LNCAP (cell line): ENCODE data around the gene TH.

Source experiments
- CTCF ChIP-seq: fragments of 450-650 bp; IDR thresholded peaks from 2 replicates; pipeline ENCODE4 v1.5.1; 2017; ENCODE audit warnings: mild to moderate bottlenecking

Gene TH

GRCh38 chr11:2130881-2131352 is 40.7 kb downstream of the TH start:
- TF ChIP-seq CTCF, result no peak

GRCh38 chr11:2129699-2130366 is 41.8 kb downstream of the TH start:
- TF ChIP-seq CTCF, result no peak

- no peak for TF ChIP-seq CTCF
These were observed 42.3 kb downstream of the TH start for GRCh38 chr11:2129308-2129698.

GRCh38 chr11:2128511-2129307 is 42.9 kb downstream of the TH start:
- TF ChIP-seq CTCF, result no peak

- TF ChIP-seq CTCF, result no peak
These were observed 43.5 kb downstream of the TH start for GRCh38 chr11:2128130-2128510.

GRCh38 chr11:2127482-2128129 is 44.0 kb downstream of the TH start:
- TF ChIP-seq CTCF, result no peak

GRCh38 chr11:2126520-2127085 is 45.0 kb downstream of the TH start:
- no peak for TF ChIP-seq CTCF
